HEK293 (cell line): Measurements from ENCODE around the gene GPBP1.

Experiments
- CTCF ChIA-PET: fragments of 350-600 bp; formaldehyde crosslinking; extraction: SDS; loops from one replicate; lab custom pipeline; 2021; ENCODE audit warnings: antibody characterized with exemption; lab: Yijun Ruan, JAX
- POLR2A ChIA-PET: fragments of 300-600 bp; formaldehyde crosslinking; extraction: SDS; loops from one replicate; lab custom pipeline; 2020; ENCODE audit warnings: antibody characterized with exemption, inconsistent platforms; lab: Yijun Ruan, JAX
- H3K27ac ChIP-seq: fragments of 200-500 bp; sonication (Bioruptor generic); 2 replicates; pipeline ENCODE4 v1.5.1; 2014; ENCODE audit warnings: low read depth, low read length, control low read depth, inconsistent platforms; ENCODE audit errors: extremely low read depth
- H3K36me3 ChIP-seq, 2 experiments: fragments of 200-500 bp in 1 of 2; sonication (Bioruptor generic) in 1 of 2; 1 replicate in 1 of 2; 2 replicates in 1 of 2; pipeline ENCODE4 v1.5.1; 2014 to 2017; ENCODE audit warnings: inconsistent platforms in 2 of 2, low read length in 2 of 2; ENCODE audit not compliant: control insufficient read depth in 2 of 2, insufficient read depth in 1 of 2
- H3K4me1 ChIP-seq: fragments of 200-500 bp; sonication (Bioruptor generic); 2 replicates; pipeline ENCODE4 v1.5.1; 2014; ENCODE audit warnings: mild to moderate bottlenecking, low read length, inconsistent platforms; ENCODE audit not compliant: control insufficient read depth, insufficient read depth
- H3K4me3 ChIP-seq: 2 replicates; pipeline ENCODE4 v1.5.1; 2011; ENCODE audit warnings: low read depth, mild to moderate bottlenecking, control low read depth, low read length, moderate library complexity
- H3K9me3 ChIP-seq: fragments of 200-500 bp; sonication (Bioruptor generic); 2 replicates; pipeline ENCODE4 v1.5.1; 2014; ENCODE audit warnings: low read depth, low read length, inconsistent platforms; ENCODE audit not compliant: control insufficient read depth, insufficient read depth
- EGR2 ChIP-seq: fragments of 450-650 bp; formaldehyde crosslinking; IDR thresholded peaks from 2 replicates; pipeline ENCODE4 v1.5.1; 2016; ENCODE audit warnings: low read depth, missing biosample characterization, missing genetic modification characterization
- GLIS2 ChIP-seq: fragments of 450-650 bp; formaldehyde crosslinking; IDR thresholded peaks from 2 replicates; pipeline ENCODE4 v1.5.1; 2016; ENCODE audit warnings: missing biosample characterization, missing genetic modification characterization
- KLF1 ChIP-seq: fragments of 450-650 bp; formaldehyde crosslinking; IDR thresholded peaks from 2 replicates; pipeline ENCODE4 v1.5.1; 2016; ENCODE audit warnings: missing biosample characterization, missing genetic modification characterization
- MZF1 ChIP-seq: fragments of 450-650 bp; formaldehyde crosslinking; IDR thresholded peaks from 2 replicates; pipeline ENCODE4 v1.5.1; 2017; ENCODE audit warnings: missing biosample characterization, missing genetic modification characterization, borderline replicate concordance
- RBAK ChIP-seq: fragments of 450-650 bp; formaldehyde crosslinking; IDR thresholded peaks from 2 replicates; pipeline ENCODE4 v1.5.1; 2016; ENCODE audit warnings: missing biosample characterization, missing genetic modification characterization
- SCRT2 ChIP-seq: fragments of 450-650 bp; formaldehyde crosslinking; IDR thresholded peaks from 2 replicates; pipeline ENCODE4 v1.5.1; 2016; ENCODE audit warnings: missing biosample characterization, missing genetic modification characterization
- WT1 ChIP-seq: fragments of 450-650 bp; formaldehyde crosslinking; IDR thresholded peaks from 2 replicates; pipeline ENCODE4 v1.5.1; 2016; ENCODE audit warnings: missing biosample characterization, missing genetic modification characterization
- ZBTB7A ChIP-seq: fragments of 450-650 bp; formaldehyde crosslinking; IDR thresholded peaks from 2 replicates; pipeline ENCODE4 v1.5.1; 2016; ENCODE audit warnings: low read depth, missing biosample characterization, missing genetic modification characterization
- ZNF121 ChIP-seq: fragments of 450-650 bp; formaldehyde crosslinking; IDR thresholded peaks from 2 replicates; pipeline ENCODE4 v1.5.1; 2016; ENCODE audit warnings: missing biosample characterization, missing genetic modification characterization
- ZNF248 ChIP-seq: fragments of 450-650 bp; formaldehyde crosslinking; IDR thresholded peaks from 2 replicates; pipeline ENCODE4 v1.5.1; 2017; ENCODE audit warnings: missing biosample characterization, missing genetic modification characterization
- ZNF571 ChIP-seq: fragments of 450-650 bp; formaldehyde crosslinking; IDR thresholded peaks from 2 replicates; pipeline ENCODE4 v1.5.0; 2017; ENCODE audit warnings: missing biosample characterization, missing genetic modification characterization
- ZNF654 ChIP-seq: fragments of 450-650 bp; formaldehyde crosslinking; IDR thresholded peaks from 2 replicates; pipeline ENCODE4 v1.5.1; 2016; ENCODE audit warnings: low read depth, missing biosample characterization, missing genetic modification characterization
- TF ChIP-seq, protein P1 (sequence below): fragments of 450-650 bp; formaldehyde crosslinking; IDR thresholded peaks from 2 replicates; pipeline ENCODE4 v1.5.1; 2016; ENCODE audit warnings: missing biosample characterization, missing genetic modification characterization
- TF ChIP-seq, protein P2 (sequence below): fragments of 450-650 bp; formaldehyde crosslinking; IDR thresholded peaks from 2 replicates; pipeline ENCODE4 v1.5.1; 2017; ENCODE audit warnings: missing biosample characterization, missing genetic modification characterization
- TF ChIP-seq, protein P3 (sequence below): fragments of 450-650 bp; formaldehyde crosslinking; IDR thresholded peaks from 2 replicates; pipeline ENCODE4 v1.5.1; 2016; ENCODE audit warnings: missing biosample characterization, missing genetic modification characterization
- TF ChIP-seq, protein P4 (sequence below): fragments of 450-650 bp; formaldehyde crosslinking; IDR thresholded peaks from 2 replicates; pipeline ENCODE4 v1.5.1; 2016; ENCODE audit warnings: missing biosample characterization, missing genetic modification characterization
- TF ChIP-seq, protein P5 (sequence below): fragments of 450-650 bp; formaldehyde crosslinking; conservative IDR thresholded peaks from 2 replicates; pipeline ENCODE4 v1.5.1; 2016; ENCODE audit warnings: low read depth, missing biosample characterization, missing genetic modification characterization

GPBP1 gene

DNA sequence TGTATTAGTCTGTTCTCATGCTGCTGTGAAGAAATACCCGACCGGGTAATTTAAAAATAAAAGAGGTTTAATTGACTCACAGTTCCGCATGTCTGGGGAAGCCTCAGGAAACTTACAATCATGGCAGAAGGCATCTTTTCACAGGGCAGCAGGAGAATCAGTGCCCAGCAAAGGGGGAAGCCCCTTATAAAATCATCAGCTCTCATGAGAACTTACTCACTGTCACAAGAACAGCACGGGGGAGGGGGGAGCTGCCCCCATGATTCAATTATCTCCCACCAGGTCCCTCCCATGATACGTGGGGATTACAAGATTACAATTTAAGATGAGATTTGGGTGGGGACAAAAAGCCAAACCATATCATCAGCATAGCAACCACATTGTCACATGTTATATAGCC lies 102.5 kb downstream of the GPBP1 start:
- Histone ChIP-seq H3K27ac (no peak overlapping the region), H3K9me3 (no peaks in the 10 kb centered on the region), H3K4me3 (no peak overlapping the region), H3K36me3 (no peaks in the 10 kb centered on the region), H3K4me1 (no peaks in the 10 kb centered on the region)
- CTCF ChIA-PET: interaction anchor here (0.6 kb wide), 1 partner anchor 680 kb away, joined by 3 read pairs; no protein-coding TSS in a partner anchor
- POLR2A ChIA-PET: no interaction called here
- TF ChIP-seq MZF1 (tag by site-specific recombination): peak; percentile 89; the same call in 1 of the 2 replicates
- TF ChIP-seq, protein P1, sequence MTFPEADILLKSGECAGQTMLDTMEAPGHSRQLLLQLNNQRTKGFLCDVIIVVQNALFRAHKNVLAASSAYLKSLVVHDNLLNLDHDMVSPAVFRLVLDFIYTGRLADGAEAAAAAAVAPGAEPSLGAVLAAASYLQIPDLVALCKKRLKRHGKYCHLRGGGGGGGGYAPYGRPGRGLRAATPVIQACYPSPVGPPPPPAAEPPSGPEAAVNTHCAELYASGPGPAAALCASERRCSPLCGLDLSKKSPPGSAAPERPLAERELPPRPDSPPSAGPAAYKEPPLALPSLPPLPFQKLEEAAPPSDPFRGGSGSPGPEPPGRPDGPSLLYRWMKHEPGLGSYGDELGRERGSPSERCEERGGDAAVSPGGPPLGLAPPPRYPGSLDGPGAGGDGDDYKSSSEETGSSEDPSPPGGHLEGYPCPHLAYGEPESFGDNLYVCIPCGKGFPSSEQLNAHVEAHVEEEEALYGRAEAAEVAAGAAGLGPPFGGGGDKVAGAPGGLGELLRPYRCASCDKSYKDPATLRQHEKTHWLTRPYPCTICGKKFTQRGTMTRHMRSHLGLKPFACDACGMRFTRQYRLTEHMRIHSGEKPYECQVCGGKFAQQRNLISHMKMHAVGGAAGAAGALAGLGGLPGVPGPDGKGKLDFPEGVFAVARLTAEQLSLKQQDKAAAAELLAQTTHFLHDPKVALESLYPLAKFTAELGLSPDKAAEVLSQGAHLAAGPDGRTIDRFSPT (tag by site-specific recombination): no peak

DNA sequence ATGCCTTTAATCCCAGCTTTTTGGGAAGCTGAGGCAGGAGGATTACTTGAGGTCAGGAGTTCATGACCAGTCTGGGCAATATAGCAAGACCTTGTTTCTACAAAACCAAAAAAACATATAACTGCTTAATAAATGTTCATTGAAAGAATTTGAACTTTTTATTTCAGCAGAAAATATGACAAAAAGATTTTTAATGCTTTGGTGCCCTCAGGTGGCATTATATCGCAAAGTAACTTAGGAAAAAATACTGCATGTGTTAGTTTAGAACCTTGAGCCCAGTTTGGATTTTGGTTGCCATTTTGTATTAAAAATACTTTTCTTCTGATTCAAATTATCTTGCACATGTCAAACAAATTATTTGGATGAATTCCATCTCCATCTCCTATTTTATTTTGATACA lies 103.2 kb downstream of the GPBP1 start:
- H3K27ac ChIP-seq: no peak overlapping the region
- ChIA-PET POLR2A (no interaction called here), CTCF (interaction anchor here (0.6 to 3.1 kb wide), 4 partner anchors 26 to 1042 kb away, joined by 3 to 20 read pairs (median 3); no protein-coding TSS in a partner anchor)
- no peaks in the 10 kb centered on the region for H3K36me3 ChIP-seq
- no peaks in the 10 kb centered on the region for H3K4me1 ChIP-seq
- H3K9me3 ChIP-seq: no peaks in the 10 kb centered on the region
- H3K4me3 ChIP-seq: no peak overlapping the region
- no peak for TF ChIP-seq ZBTB7A (tag by site-specific recombination)
- TF ChIP-seq ZNF654 (tag by site-specific recombination): peak; percentile 62
- TF ChIP-seq, protein P2, sequence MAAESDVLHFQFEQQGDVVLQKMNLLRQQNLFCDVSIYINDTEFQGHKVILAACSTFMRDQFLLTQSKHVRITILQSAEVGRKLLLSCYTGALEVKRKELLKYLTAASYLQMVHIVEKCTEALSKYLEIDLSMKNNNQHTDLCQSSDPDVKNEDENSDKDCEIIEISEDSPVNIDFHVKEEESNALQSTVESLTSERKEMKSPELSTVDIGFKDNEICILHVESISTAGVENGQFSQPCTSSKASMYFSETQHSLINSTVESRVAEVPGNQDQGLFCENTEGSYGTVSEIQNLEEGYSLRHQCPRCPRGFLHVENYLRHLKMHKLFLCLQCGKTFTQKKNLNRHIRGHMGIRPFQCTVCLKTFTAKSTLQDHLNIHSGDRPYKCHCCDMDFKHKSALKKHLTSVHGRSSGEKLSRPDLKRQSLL (tag by site-specific recombination): peak; percentile 19; the same call in 1 of the 2 replicates

DNA sequence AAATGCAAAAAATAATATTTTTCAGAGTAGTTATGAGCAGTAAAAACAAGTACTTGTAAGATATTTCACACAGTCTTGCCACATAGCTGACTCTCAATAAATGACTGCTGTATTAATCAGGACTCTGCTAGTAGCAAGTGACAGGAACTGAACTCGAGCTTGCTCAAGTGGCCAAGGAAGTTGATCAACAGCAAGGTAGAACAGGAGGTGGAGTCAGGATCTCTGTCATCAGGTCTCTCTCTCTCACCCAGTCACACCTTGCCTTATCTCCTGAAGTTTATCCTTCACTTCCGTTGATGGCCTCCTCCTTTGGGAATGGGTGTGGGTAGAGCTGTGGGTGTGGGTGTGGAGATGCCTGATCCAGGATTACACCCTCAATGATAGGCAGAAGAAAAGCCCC lies 107.0 kb downstream of the GPBP1 start:
- Histone ChIP-seq H3K9me3 (no peaks in the 10 kb centered on the region), H3K4me3 (no peak overlapping the region), H3K36me3 (no peaks in the 10 kb centered on the region), H3K27ac (no peak overlapping the region), H3K4me1 (no peaks in the 10 kb centered on the region)
- ChIA-PET CTCF (interaction anchor here (0.6 kb wide), 1 partner anchor 708 kb away, joined by 4 read pairs; no protein-coding TSS in a partner anchor), POLR2A (no interaction called here)
- TF ChIP-seq KLF1 (tag by site-specific recombination) (no peak), RBAK (tag by site-specific recombination) (no peak), GLIS2 (tag by site-specific recombination) (no peak), ZNF571 (tag by site-specific recombination) (no peak), EGR2 (tag by site-specific recombination) (no peak), WT1 (tag by site-specific recombination) (no peak), ZNF121 (no peak), ZNF248 (no peak), SCRT2 (tag by site-specific recombination) (no peak)
- TF ChIP-seq, protein P3, sequence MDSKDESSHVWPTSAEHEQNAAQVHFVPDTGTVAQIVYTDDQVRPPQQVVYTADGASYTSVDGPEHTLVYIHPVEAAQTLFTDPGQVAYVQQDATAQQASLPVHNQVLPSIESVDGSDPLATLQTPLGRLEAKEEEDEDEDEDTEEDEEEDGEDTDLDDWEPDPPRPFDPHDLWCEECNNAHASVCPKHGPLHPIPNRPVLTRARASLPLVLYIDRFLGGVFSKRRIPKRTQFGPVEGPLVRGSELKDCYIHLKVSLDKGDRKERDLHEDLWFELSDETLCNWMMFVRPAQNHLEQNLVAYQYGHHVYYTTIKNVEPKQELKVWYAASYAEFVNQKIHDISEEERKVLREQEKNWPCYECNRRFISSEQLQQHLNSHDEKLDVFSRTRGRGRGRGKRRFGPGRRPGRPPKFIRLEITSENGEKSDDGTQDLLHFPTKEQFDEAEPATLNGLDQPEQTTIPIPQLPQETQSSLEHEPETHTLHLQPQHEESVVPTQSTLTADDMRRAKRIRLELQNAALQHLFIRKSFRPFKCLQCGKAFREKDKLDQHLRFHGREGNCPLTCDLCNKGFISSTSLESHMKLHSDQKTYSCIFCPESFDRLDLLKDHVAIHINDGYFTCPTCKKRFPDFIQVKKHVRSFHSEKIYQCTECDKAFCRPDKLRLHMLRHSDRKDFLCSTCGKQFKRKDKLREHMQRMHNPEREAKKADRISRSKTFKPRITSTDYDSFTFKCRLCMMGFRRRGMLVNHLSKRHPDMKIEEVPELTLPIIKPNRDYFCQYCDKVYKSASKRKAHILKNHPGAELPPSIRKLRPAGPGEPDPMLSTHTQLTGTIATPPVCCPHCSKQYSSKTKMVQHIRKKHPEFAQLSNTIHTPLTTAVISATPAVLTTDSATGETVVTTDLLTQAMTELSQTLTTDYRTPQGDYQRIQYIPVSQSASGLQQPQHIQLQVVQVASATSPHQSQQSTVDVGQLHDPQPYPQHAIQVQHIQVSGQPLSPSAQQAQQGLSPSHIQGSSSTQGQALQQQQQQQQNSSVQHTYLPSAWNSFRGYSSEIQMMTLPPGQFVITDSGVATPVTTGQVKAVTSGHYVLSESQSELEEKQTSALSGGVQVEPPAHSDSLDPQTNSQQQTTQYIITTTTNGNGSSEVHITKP (tag by site-specific recombination): no peak
- TF ChIP-seq, protein P4, sequence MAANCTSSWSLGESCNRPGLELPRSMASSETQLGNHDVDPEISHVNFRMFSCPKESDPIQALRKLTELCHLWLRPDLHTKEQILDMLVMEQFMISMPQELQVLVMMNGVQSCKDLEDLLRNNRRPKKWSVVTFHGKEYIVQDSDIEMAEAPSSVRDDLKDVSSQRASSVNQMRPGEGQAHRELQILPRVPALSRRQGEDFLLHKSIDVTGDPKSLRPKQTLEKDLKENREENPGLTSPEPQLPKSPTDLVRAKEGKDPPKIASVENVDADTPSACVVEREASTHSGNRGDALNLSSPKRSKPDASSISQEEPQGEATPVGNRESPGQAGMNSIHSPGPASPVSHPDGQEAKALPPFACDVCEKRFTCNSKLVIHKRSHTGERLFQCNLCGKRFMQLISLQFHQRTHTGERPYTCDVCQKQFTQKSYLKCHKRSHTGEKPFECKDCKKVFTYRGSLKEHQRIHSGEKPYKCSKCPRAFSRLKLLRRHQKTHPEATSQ (tag by site-specific recombination): no peak
- TF ChIP-seq, protein P5, sequence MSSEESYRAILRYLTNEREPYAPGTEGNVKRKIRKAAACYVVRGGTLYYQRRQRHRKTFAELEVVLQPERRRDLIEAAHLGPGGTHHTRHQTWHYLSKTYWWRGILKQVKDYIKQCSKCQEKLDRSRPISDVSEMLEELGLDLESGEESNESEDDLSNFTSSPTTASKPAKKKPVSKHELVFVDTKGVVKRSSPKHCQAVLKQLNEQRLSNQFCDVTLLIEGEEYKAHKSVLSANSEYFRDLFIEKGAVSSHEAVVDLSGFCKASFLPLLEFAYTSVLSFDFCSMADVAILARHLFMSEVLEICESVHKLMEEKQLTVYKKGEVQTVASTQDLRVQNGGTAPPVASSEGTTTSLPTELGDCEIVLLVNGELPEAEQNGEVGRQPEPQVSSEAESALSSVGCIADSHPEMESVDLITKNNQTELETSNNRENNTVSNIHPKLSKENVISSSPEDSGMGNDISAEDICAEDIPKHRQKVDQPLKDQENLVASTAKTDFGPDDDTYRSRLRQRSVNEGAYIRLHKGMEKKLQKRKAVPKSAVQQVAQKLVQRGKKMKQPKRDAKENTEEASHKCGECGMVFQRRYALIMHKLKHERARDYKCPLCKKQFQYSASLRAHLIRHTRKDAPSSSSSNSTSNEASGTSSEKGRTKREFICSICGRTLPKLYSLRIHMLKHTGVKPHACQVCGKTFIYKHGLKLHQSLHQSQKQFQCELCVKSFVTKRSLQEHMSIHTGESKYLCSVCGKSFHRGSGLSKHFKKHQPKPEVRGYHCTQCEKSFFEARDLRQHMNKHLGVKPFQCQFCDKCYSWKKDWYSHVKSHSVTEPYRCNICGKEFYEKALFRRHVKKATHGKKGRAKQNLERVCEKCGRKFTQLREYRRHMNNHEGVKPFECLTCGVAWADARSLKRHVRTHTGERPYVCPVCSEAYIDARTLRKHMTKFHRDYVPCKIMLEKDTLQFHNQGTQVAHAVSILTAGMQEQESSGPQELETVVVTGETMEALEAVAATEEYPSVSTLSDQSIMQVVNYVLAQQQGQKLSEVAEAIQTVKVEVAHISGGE (tag by site-specific recombination): no peak
